Stimulated activated CD4-positive, alpha-beta T cell treated with anti-CD3 and anti-CD28 coated beads, Interleukin-12 subunit alpha, Interleukin-12 subunit beta, amount 100 ng/mL, for 24 hours (primary cell): ENCODE data around the gene NPIPB6.
"Not testable (repeated sequence)": the region's sequence is repeated elsewhere in the genome, so short reads cannot be mapped to it uniquely, and the experiment has no call there.

Experiments
- DNase-seq, 2 experiments: peaks; one replicate each; pipeline ENCODE4 v3.0.0-alpha.2; 2020; ENCODE audit warnings: low read depth in 2 of 2

Gene NPIPB6

DNA sequence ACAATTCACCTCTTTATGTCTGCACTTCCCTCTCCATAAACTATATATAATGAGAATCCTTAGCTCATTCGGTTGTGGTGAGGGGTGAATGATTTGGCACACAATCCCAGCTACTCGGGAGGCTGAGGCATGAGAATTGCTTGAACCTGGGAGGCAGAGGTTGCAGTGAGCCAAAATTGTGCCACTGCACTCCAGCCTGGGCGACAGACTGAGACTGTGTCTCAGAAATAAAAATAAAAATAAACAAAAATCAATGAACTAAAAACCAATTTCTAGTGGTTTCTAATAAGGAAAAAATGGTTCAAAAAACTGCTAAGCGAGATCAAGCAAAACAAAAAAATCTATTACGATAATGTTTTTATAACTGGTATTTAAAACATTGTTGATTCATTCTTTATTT, at the start of gene NPIPB6:
TSS of gene NPIPB6 (minus strand) at position 101 of the 400 bp plus-strand sequence. CDS start 686 bp downstream, outside the sequence.
- not testable (repeated sequence) for DNase-seq

DNA sequence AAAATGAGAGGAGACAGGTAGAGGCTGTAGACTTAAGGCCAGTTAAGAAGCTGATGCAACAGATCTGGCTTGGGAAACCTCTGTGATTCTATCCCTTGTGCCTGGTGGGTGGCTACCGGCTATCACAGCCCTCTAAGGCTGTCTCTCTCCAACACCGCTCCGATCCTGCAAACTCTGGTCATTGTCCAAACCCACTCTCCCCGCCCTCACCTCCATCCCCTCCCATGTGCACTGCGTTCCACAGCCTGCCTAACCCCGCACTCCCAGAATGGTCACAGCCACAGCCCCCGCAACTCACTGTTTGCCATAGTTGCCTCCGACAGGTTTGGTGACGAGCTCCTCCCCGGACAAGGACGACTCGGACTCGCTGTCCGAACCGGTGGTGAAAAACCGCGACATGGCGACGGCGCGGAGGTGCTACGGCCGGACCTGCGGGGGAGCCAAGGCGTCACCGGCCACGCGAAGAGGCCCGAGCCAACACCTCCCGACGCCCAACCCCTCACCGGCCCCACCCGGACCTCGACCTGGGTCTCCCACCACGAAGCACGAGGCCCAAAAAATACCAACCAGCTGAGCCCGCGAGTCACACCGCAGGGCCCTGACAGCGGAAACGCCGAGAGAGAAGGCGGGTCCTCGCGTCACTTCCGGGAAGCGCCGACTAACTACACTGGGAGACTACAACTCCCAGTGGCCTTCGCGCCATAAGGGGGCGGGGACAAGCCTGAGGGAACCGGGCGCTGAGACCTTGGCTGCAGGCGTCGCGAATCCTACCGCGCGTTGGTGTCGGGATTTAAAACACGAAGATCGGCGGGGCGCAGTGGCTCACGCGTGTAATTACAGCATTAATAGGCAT, 40.1 kb upstream of the NPIPB6 start, which contains the start of gene EIF3CL:
TSS of gene EIF3CL (minus strand) at position 622 of the 853 bp plus-strand sequence. CDS start at position 399, 223 bp downstream.
- not testable (repeated sequence) for DNase-seq

DNA sequence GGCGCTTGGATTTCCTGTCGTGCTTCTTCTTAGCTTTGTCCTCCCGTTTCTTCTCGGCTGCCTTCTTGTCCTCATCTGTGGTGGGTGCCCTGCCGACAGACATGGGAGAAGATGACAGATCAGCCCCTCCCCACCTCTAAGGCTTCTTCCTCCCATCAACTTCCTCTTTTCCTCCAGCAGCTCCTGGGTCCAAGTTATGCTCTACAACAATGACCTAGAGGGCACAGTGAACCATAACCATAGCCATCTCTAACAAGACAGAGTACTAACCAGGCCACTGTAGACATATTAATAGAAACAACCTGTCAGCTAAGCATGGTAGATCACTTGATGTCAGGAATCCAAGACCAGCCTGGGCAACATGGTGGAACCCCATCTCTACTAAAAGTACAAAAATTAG, 28.7 kb upstream of the NPIPB6 start:
- DNase-seq: not testable (repeated sequence)

DNA sequence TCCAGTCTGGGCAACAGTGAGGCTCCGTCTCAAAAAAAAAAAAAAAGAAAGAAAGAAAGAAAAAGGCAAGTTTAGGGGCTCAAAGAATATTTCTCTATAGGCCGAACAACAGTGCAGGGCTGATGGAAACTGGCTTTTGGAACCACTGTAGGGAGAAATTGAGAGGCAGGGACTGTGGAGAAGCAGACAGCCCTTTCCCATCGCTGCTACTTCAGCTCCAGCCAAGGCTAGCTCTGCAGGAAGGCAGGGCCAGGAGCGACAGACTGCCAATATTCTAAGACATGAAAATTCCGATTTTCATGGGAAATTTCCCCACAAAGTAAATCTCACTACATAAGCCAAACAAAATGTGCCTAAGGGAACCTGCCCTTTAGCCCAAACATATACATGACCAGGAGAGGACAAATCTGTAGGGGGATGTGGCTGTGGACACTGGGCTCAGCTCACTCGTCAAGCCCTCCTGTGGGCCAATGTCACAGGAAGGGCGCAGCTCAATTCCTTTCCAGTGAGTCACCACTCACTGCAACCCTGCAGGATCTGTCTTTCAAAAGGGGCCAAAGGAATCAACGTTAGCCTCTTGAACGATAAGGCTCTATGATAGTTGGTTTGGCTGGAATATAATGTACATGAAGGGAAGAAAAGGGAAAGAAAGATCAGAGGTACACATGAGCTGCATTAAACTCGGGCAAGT, 19.0 kb upstream of the NPIPB6 start:
- DNase-seq: not testable (repeated sequence)

DNA sequence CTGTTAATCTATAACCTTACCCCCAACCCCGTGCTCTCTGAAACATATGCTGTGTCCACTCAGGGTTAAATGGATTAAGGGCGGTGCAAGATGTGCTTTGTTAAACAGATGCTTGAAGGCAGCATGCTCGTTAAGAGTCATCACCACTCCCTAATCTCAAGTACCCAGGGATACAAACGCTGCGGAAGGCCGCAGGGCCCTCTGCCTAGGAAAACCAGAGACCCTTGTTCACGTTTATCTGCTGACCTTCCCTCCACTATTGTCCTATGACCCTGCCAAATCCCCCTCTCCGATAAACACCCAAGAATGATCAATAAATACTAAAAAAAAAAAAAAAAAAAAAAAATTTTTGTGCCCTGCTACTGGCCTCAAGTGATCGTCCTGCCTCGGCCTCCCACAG, 14.5 kb upstream of the NPIPB6 start:
- not testable (repeated sequence) for DNase-seq

DNA sequence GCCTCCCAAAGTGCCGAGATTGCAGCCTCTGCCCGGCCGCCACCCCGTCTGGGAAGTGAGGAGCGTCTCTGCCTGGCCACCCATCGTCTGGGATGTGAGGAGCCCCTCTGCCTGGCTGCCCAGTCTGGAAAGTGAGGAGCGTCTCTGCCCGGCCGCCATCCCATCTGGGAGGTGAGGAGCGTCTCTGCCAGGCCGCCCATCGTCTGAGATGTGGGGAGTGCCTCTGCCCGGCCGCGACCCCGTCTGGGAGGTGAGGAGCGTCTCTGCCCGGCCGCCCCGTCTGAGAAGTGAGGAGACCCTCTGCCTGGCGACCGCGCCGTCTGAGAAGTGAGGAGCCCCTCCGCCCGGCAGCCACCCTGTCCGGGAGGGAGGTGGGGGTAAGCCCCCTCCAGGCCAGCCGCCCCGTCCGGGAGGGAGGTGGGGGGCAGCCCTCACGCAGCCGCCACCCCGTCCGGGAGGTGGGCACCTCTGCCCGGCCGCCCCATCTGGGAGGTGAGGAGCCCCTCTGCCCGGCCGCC, 13.9 kb upstream of the NPIPB6 start:
- not testable (repeated sequence) for DNase-seq

DNA sequence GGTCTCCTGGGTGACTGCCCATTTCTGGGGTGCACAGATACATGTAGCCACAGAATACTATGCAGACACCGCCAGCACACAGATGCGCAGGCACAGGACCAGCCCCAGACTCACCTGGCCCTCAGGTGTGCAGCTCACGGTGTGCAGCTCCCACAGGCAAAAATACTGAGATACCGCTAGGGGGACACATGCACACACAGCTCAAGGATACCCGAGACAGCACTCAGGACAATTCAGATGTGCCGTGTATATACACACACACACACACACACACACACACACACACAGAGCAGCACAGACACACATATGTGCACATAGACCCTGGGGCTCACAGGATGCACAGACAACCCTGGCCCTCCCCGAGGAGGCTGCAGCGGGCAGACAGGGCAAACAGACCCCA, 11.8 kb upstream of the NPIPB6 start:
- DNase-seq: not testable (repeated sequence)

DNA sequence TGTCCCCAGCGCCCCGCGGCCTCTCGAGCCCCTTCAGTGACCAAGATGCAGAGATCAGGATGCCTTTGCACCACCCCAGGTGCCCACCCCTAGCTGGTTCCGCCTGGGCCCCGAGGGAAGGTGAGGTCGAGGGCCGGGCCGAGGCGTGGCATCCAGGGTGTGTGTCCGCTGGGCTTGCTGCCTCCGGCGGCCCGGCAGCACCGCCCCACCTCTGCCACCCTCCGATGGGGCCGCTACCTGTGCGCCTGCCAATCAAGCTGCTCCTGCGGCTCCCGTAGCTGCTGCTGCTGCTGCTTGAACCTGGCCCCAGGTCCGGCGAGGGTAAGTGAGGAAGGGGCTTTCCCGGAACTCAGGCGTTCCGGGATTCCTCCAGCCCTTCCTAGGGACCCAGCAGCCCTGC, 11.0 kb upstream of the NPIPB6 start:
- not testable (repeated sequence) for DNase-seq

DNA sequence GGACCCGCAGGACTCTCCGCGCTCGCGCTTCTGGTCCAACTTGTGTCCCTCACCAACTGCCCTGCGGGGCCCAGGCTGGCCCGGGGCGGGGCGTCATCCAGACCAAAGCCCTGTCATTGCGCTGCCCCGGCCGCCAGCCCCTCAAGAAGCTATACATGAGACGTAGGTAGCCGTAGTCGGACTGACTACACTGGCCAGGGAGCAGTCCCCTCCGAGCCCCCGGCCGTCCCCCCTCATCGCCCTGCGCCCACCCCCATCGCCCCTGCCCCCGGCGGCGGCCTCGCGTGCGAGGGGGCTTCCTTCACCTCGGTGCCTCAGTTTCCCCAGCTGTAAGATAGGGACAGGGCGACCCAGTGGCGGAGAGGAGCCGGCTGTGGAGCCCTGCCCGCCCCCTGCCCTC, 4.6 kb upstream of the NPIPB6 start:
- DNase-seq: not testable (repeated sequence)

DNA sequence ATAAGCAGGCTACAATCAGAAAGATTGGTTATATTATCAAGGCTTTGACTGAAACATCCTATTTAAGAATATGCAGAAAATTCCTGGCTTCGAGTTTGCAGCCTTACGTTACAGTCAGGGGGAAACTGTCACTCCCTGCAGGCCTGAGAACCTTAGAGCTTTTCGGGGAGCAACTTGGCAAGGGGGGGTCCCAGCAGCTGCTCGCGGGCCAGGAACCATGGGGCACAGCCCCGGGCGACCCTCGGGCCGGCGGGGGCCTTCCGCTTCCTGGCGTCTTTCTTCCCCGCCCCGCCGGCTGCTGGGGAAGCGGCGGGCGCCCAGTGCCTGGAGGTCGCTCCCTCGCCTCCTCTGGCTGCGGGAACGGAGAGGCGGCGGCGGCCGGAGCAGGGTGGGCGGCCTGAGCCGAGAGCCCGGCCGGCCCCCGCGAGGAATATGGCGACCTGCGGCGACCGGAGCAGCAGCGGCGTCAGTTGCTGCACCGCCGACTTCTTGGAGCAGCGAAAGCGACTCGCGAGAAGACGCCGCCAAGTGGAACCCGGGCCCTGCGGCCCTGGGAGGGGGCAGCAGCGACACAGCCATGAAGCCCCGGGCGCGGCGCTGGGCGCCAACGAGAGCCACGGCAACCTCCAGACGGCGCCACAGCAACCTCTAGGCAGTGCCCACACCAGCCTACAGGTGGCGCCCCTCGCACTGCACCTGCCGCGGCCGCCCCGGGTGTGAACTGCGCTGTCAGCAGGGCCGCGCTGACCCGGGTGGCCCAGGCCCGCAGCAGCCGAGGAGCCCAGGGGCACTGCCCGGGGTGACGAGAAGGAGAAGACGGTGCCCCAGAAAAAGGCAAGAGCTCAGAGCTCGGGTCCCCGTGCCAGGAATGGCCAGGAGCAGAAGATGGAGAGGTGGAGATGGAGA, 1.2 kb upstream of the NPIPB6 start:
- not testable (repeated sequence) for DNase-seq

DNA sequence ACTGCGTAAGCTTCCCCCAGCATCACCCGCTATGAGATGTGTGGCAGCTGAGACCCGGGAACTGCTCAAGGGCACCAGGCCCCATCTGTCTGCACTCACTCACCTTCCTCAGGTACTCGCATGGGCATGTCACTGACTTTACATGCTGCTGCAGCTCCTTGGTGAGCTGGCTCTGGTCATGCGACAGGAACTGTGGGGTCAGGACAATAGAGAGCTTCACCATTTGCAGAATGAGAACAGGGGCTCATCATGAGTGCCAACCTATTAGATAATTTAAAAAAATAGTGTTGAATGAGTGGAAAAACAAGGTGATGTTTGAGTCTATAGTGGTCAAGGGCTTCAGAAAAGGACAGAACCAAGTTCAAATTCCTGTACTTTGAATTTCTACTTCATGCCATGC, 708 bp downstream of the NPIPB6 start:
- DNase-seq: not testable (repeated sequence)

DNA sequence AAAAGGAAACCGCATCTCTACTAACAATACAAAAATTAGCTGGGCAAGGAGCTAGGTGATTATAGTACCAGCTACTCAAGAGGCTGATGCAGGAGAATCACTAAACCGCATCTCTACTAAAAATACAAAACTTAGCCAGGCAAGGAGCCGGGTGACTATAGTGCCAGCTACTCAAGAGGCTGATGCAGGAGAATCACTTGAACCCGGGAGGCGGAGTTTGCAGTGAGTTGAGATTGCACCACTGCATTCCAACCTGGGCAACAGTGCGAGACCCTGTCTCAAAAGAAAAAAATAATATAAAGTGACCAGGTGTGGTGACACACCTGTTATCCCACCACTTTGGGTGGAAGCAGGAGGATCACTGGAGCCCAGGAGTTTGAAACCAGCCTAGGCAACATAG, 25.1 kb downstream of the NPIPB6 start:
- not testable (repeated sequence) for DNase-seq

DNA sequence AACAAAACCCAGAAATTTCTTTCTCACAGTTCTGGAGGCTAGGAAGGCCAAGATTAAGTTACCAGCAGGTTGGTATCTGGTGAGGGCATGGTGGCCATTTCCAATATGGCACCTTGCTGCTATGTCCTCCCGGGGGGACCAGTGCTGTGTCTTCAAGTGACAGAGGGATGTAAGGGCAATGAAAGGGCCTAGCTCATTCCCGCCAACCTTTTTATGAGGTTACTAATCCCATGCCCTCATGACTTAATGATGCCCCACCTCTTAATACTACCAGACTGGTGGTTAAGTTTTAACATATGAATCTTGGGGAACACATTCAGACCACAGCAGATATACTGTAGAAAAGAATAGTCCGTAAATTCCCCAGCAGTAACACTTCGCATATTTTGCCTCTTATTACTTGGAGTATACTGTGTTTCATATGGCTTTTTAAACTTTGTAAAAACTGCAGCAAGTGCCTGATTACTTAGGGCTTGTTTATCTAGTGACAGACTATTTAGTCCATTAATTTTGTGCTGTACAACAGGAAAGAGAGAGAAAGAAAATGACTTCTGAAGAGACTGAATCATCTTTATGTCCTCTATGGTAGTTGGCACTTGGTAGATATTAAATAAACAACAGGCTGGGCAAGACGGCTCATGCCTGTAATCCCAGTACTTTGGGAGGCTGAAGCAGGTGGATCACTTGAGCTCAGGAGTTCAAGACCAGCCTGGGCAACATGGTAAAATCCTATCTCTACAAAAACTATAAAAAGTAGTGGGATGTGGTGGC, 26.2 kb downstream of the NPIPB6 start:
- DNase-seq: not testable (repeated sequence)

DNA sequence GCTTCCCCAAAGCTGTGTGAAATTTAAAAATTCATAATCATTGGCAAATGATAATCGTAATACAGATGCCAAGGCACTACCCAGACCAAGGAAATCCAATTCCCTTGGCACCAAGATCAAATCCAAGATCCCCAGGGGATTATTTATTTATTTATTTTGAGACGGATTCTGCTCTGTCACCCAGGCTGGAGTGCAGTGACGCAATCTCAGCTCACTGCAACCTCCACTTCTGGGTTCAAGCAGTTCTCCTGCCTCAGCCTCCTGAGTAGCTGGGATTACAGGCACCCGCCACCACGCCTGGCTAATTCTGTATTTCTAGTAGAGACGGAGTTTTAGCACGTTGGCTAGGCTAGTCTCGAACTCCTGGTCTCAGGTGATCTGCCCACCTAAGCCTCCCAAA, 27.6 kb downstream of the NPIPB6 start:
- not testable (repeated sequence) for DNase-seq

DNA sequence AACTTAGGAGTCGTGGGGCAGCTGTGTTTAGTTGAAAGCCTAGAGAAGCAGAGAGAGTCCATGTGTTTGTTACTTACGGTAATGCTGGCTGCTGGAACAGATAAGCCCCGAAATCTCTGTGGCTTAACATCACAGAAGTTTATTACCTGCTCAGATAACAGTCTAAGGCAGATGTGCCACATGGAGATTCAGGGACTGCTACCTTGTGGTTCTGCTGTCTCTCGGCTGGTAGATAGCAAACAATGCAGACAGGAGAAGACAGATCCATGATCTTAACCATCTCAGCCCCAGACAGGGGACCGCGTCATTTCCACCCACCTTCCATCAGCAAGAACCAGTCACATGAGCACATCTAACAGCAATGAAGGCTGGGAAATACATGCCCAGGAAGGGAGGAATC, 30.7 kb downstream of the NPIPB6 start:
- not testable (repeated sequence) for DNase-seq

DNA sequence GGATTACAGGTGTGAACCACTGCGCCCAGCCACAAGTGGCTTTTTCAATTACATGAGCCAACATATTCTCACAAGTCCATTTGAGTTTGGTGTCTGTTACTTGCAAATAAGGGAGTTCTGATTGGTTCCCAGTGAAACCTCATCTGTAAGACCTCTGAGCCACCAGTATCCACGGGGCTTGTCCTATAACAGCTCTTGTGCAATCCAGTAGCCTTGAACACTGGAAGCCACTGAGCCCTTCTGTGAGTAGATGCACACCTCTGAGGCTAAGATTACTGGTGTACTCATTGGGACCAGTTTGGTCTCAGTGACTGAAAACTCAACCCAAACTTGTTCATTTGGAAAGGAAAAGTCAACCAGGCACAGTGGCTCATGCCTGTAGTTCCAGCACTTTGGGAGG, 32.3 kb downstream of the NPIPB6 start:
- not testable (repeated sequence) for DNase-seq

DNA sequence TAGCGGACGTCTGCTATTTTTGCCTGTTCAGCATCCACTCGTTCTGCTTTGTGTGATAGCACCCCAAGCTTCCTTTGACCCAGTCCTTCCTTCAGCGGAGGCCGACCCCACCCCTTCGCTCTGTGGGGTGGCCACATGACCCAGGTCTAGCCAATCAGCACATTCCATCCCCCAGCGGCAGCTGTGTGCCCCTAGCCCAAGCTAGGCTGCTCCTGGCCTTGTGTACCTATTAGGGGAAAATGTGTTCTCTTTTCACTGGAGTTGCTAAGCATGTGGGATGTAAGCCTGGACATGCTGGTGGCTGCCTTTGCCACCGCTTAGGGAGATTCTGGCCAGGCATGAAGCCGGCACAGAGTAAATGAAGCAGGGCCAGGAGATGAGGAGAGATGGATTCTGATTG, 33.1 kb downstream of the NPIPB6 start:
- not testable (repeated sequence) for DNase-seq

DNA sequence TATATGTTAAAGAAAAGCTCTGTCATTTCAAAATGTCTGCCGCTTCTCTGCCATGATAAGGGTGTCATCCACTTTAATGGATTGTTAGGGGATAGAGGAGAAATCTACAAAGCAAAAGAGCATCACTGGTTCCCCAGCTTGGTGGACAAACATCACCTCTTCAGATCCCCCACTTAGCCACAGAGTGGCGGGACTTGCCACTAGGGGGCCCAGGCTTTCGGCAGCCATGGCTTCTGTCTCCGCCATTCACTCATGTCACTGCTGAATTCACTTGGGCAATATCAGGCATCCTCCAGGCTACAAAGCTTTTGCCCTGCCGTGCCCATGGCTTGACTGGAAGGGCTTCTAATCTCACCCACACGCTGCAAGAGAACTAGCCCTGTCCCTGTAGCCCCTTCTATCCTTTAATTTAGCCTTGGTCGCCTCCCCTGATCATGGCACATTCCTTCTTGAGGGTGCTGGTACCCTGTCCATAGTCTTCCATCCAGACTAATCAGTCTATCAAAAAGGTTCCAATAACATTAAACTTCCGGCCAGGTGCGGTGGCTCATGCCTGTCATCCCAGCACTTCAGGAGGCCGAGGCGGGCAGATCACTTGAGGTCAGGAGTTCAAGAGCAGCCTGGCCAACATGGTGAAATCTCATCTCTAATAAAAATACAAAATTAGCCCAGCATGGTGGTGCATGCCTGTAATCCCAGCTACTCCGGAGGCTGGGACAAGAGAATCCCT, 36.3 kb downstream of the NPIPB6 start:
- DNase-seq: peak in 1 of 2 experiments; percentile 63

DNA sequence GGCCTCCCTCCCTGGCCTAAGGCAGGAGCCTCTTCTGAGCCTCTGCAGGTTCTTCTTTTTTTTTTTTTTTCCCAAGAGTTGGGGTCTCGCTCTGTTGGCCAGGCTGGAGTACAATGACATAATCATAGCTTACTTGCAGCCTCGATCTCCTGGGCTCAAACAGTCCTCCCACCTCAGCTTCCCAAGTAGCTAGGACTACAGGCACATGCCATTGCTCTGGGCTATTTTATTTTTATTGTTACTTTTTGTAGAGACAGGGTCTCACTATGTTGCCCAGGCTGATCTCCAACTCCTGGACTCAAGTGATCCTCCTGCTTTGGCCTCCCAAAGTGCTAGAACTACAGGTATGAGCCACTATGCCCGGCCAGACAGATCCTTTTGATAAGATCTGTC, 38.4 kb downstream of the NPIPB6 start:
- DNase-seq: no peak
